Tibial artery (tissue), 4 donors: Measurements from ENCODE around the gene C1orf74.

Experiments
- DNase-seq, 2 donors: peaks; one replicate each; pipeline ENCODE4 v3.0.0-alpha.2; 2019
- H3K27ac ChIP-seq, 2 donors: fragments of 200-600 bp; sonication (generic) in 1 of 2; 1 replicate in 1 of 2; 2 replicates in 1 of 2; pipeline ENCODE4 v1.5.1; 2018 to 2019; ENCODE audit warnings: mild to moderate bottlenecking in 1 of 2
- H3K27me3 ChIP-seq, 2 donors: fragments of 200-600 bp; sonication (generic) in 1 of 2; one replicate each; pipeline versions ENCODE4 v1.5.1 to v1.6.0; 2016 to 2019
- H3K36me3 ChIP-seq, 3 donors: fragments of 200-600 bp; sonication (generic) in 2 of 3; one replicate each; pipeline ENCODE4 v1.5.1; 2016 to 2019; ENCODE audit warnings: mild to moderate bottlenecking in 2 of 3
- H3K4me1 ChIP-seq, 4 donors: fragments of 200-600 bp; sonication (generic) in 2 of 4; 1 replicate in 3 of 4; 2 replicates in 1 of 4; pipeline ENCODE4 v1.5.1; 2016 to 2019
- H3K4me3 ChIP-seq, 2 donors: fragments of 200-600 bp; sonication (generic) in 1 of 2; 1 replicate in 1 of 2; 2 replicates in 1 of 2; pipeline ENCODE4 v1.5.1; 2018 to 2019; ENCODE audit warnings: mild to moderate bottlenecking in 2 of 2
- H3K9me3 ChIP-seq, 3 donors: fragments of 200-600 bp; sonication (generic) in 1 of 3; one replicate each; pipeline ENCODE4 v1.5.1; 2016 to 2019
- intact Hi-C: fragments of 100-400 bp; cut with DNase I; formaldehyde crosslinking; loops from one replicate; pipeline ENCODE4 v1.15.0; 2023; ENCODE audit warnings: low total_unique reads
- TF ChIP-seq, protein P1 (sequence below), 2 experiments: fragments of 200-600 bp in 1 of 2; fragments of 450-650 bp in 1 of 2; IDR thresholded peaks; one replicate each; pipeline ENCODE4 v1.5.1; 2017 to 2019; ENCODE audit warnings: antibody characterized with exemption in 2 of 2, mild to moderate bottlenecking in 1 of 2, moderate library complexity in 1 of 2

Gene C1orf74

DNA sequence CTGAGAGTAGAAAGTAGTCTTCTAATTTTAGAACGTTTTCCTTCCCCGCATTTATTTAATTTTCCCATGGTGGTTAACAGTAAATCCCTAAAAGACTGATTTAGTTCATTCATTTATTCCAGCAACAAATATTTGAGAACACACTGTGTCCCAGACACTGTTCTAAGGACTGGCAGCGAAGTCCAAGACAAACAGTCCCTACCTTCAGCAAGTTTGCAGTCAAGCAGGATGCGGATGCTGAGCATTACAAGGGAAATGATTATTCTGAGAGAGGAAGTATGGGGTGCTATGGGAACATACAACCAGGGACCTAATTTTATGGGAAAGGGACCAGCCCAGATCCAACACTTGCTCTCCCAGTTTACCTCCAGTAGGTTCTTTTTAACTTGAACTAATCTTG, 1.2 kb upstream of the C1orf74 start:
- TF ChIP-seq, protein P1, sequence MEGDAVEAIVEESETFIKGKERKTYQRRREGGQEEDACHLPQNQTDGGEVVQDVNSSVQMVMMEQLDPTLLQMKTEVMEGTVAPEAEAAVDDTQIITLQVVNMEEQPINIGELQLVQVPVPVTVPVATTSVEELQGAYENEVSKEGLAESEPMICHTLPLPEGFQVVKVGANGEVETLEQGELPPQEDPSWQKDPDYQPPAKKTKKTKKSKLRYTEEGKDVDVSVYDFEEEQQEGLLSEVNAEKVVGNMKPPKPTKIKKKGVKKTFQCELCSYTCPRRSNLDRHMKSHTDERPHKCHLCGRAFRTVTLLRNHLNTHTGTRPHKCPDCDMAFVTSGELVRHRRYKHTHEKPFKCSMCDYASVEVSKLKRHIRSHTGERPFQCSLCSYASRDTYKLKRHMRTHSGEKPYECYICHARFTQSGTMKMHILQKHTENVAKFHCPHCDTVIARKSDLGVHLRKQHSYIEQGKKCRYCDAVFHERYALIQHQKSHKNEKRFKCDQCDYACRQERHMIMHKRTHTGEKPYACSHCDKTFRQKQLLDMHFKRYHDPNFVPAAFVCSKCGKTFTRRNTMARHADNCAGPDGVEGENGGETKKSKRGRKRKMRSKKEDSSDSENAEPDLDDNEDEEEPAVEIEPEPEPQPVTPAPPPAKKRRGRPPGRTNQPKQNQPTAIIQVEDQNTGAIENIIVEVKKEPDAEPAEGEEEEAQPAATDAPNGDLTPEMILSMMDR (IDR thresholded peaks at IDR 0.05), result no peak
- Histone ChIP-seq H3K4me3 (no peak overlapping the region), H3K36me3 (peaks cover 0 to 7% (median 0%) of the 10 kb centered on the region in 3 donors), H3K4me1 (peaks cover 0 to 29% (median 20%) of the 10 kb centered on the region in 4 donors), H3K27me3 (no peaks in the 10 kb centered on the region), H3K27ac (no peak overlapping the region), H3K9me3 (no peaks in the 10 kb centered on the region)
- intact Hi-C loops, result no loop called here
- no peak for DNase-seq

DNA sequence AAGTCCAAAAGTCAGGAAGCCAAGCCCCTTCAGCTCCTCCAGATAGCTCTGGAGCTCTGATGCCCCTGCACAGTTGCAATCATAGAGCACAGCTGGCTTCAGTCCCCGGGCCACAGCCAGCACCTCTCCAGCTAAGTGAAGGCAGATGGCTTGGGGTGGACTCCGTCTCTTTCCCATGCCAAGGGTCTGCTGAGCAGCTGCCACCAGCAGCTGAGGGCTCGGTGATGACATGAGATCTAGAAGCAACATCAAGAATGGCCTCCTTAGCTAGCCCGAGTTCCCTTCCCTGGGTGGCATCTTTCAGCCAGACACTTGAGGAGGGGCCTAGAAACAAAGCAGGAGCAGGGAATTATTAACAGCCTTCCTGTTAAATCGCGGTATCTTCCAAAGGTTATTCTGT, 973 bp downstream of the C1orf74 start:
- Histone ChIP-seq H3K27ac (no peak overlapping the region), H3K4me3 (peak overlapping the region in 1 of 2 donors; percentile 79), H3K4me1 (peaks cover 0 to 29% (median 20%) of the 10 kb centered on the region in 4 donors), H3K36me3 (no peaks in the 10 kb centered on the region), H3K27me3 (no peaks in the 10 kb centered on the region), H3K9me3 (no peaks in the 10 kb centered on the region)
- TF ChIP-seq, protein P1 (IDR thresholded peaks at IDR 0.05), result no peak
- intact Hi-C loops, result no loop called here
- no peak for DNase-seq

DNA sequence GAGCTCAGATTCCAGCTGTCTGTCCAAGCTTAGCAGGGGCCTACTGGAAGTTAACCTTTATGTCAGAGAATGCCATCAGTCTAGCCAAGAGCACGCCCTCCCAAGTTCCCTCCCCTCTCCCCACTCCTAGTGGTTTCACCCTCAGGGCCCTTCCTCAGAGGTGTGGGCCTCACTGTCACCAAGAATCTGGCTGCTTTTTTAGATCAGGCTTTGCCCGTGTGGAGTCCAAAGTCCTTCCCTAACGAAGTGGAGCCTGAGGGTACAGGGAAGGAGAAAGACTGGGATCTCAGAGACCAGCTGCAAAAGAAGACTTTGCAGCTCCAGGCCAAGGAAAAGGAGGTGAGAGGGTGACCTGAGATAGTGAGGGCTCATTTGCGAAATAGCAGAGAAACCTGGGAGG, 4.1 kb downstream of the C1orf74 start:
- Histone ChIP-seq H3K4me1 (peaks cover 0 to 15% (median 11%) of the 10 kb centered on the region in 4 donors), H3K27ac (no peak overlapping the region), H3K36me3 (no peaks in the 10 kb centered on the region), H3K9me3 (no peaks in the 10 kb centered on the region), H3K27me3 (no peaks in the 10 kb centered on the region), H3K4me3 (no peak overlapping the region)
- intact Hi-C loops, result no loop called here
- TF ChIP-seq, protein P1 (IDR thresholded peaks at IDR 0.05), result no peak
- DNase-seq, result no peak

DNA sequence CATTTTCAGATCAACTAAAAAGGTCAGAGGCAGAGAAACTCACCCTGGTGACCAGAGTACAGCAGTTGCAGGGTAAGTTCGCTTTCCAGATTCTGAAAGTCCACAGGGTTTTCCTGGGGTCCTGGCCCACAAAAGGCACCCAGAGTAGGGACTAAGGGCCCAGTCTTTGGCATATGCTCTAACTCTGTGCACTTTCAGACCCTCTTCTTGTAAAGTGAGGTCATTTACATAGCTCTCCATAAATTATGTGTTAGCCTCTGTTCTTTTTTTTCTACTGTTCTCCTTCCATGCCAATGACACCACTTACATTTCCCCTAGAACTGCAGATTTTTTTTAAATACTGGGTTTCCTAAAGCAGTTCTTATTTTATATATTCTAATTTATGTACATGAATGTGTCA, 6.3 kb downstream of the C1orf74 start:
- TF ChIP-seq, protein P1 (IDR thresholded peaks at IDR 0.05), result no peak
- Histone ChIP-seq H3K9me3 (no peaks in the 10 kb centered on the region), H3K4me1 (peaks cover 0 to under 1% (median under 1%) of the 10 kb centered on the region in 4 donors), H3K27ac (no peak overlapping the region), H3K4me3 (no peak overlapping the region), H3K27me3 (no peaks in the 10 kb centered on the region), H3K36me3 (no peaks in the 10 kb centered on the region)
- DNase-seq, result no peak
- intact Hi-C loops, result loop anchor here (5.0 kb wide), 1 partner anchor 1479 kb away; the partner anchor contains the start of gene RCOR3

DNA sequence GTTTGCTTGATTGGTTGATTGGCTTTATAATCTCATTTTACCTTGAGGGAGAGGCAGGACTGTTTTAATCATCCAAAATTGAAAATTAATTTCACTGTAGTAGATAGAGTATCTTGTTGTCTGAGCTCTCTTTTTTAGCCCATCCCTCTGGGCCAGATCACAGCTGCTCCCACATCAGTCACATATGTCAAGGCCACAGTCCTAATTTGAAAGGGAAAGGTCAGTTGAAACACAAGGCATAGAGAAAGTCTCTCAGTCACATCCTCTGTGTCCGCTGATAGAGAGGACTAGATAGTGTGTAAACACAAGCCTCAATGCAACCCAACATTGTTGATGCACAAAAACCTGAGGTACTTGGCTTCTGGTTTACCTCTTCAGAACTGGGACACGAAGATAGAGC, 6.8 kb downstream of the C1orf74 start:
- H3K4me3 ChIP-seq, result no peak overlapping the region
- no peaks in the 10 kb centered on the region for H3K4me1 ChIP-seq
- no peaks in the 10 kb centered on the region for H3K9me3 ChIP-seq
- no peaks in the 10 kb centered on the region for H3K36me3 ChIP-seq
- TF ChIP-seq, protein P1 (IDR thresholded peaks at IDR 0.05), result no peak
- intact Hi-C loops, result loop anchor here (5.0 kb wide), 1 partner anchor 1480 kb away; the partner anchor contains the start of gene RCOR3
- no peak for DNase-seq
- H3K27me3 ChIP-seq, result no peaks in the 10 kb centered on the region
- no peak overlapping the region for H3K27ac ChIP-seq

DNA sequence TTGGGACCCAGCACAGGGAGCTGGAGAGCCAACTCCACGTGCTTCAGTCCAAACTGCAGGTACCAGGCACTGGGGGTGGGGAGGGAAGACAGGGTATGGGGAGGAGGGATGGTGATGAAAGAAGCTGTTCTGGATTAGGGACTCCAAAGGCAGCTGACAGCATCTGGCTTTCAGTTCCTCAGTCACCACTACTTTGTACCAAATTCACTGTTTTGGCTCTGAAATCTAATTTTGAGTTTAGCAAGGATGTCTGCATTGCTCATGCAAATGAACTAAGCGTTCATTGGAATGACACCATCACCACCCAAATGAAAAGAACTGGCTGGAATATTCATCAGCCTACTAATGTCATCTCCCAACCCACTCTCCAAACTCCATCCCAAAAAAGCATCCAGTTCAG, 8.7 kb downstream of the C1orf74 start:
- peaks cover 0 to 4% (median 0%) of the 10 kb centered on the region in 4 donors for H3K4me1 ChIP-seq
- no peak for DNase-seq
- no peaks in the 10 kb centered on the region for H3K9me3 ChIP-seq
- intact Hi-C loops, result loop anchor here (5.0 kb wide), 1 partner anchor 1482 kb away; the partner anchor contains the start of gene RCOR3
- no peaks in the 10 kb centered on the region for H3K36me3 ChIP-seq
- no peaks in the 10 kb centered on the region for H3K27me3 ChIP-seq
- no peak overlapping the region for H3K27ac ChIP-seq
- H3K4me3 ChIP-seq, result no peak overlapping the region
- TF ChIP-seq, protein P1 (IDR thresholded peaks at IDR 0.05), result no peak
